AG10803 (cell line): ENCODE measurements around the gene SEMA3C.
A peak's percentile ranks its signal among the peaks of the same experiment; 100 is the strongest.

ENCODE experiments used
- DNase-seq: peaks from one replicate; pipeline ENCODE4 v3.0.0; 2010; ENCODE audit warnings: low read depth
- H3K4me3 ChIP-seq: 2 replicates; pipeline ENCODE4 v1.5.1; 2011; ENCODE audit warnings: mild to moderate bottlenecking, low read length, control low read depth
- TF ChIP-seq, protein P1 (sequence below): conservative IDR thresholded peaks from 2 replicates; pipeline ENCODE4 v1.5.1; 2011; ENCODE audit warnings: mild to moderate bottlenecking, low read length, control low read depth, inconsistent platforms

The SEMA3C gene

DNA sequence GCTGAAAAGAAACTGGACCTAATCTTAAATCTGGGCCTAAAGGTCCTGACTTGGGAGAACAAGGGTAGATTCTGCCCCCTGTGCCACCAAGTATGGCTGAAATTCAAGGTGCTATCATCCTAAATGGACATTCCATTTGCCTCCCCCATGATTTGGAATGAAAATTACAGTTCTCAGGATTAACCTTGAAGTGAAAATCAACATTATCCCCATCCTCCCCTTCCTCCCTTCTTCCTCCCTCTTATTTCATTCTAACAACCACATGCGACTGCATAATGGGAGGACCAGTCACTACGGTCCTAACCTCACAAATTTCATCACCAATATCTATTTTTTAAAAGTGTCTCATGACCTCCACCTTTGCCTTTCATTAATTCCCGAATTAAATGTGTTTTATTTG lies 62.1 kb downstream of the SEMA3C start:
- H3K4me3 ChIP-seq, result no peak overlapping the region
- no peak for DNase-seq
- TF ChIP-seq, protein P1, sequence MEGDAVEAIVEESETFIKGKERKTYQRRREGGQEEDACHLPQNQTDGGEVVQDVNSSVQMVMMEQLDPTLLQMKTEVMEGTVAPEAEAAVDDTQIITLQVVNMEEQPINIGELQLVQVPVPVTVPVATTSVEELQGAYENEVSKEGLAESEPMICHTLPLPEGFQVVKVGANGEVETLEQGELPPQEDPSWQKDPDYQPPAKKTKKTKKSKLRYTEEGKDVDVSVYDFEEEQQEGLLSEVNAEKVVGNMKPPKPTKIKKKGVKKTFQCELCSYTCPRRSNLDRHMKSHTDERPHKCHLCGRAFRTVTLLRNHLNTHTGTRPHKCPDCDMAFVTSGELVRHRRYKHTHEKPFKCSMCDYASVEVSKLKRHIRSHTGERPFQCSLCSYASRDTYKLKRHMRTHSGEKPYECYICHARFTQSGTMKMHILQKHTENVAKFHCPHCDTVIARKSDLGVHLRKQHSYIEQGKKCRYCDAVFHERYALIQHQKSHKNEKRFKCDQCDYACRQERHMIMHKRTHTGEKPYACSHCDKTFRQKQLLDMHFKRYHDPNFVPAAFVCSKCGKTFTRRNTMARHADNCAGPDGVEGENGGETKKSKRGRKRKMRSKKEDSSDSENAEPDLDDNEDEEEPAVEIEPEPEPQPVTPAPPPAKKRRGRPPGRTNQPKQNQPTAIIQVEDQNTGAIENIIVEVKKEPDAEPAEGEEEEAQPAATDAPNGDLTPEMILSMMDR, result no peak

DNA sequence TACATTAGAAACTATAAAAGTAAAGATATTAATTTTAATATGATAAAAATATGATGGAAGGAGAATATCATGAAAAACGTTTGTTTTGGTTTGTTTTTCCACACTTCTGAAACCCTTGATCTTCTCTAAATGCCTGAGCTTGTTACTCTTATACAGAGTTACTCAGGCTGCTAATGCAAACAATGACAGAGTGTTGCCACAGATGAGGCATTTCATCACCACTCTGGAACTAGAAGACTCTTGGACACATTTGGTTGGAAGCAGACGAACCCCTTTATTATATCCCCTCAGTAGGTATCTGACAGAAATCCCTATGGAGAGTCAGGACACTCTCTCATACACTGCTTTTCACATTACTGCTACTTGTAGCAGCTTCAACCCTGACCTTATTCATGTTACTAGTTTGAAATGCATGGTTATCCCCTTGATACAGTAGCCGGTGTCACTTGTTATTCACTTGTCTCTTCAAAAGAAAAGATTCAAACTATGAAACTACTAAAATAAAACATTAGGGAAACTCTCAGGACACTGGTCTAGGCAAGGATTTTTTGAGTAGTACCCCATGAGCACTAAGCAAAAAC lies 66.9 kb downstream of the SEMA3C start:
- TF ChIP-seq, protein P1, result no peak
- peak; percentile 61 for DNase-seq
- H3K4me3 ChIP-seq, result no peak overlapping the region

DNA sequence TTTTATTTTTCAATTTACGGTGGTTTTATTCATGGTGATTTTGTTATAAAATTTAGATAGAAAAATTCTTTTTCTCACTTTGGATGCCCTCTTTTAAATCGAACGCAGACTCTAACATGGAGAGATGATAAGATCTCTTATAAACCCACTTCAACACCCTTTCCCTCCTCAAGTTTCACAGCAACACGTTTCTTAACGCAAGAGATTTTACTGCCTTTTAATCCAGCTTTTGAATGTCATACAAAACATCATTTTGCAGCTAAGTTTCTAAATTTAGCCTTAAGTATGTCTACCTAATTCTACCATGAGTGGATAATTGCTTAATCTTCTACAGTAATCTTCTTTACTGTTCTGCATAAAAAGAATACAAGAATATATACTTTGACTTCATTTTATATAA lies 70.0 kb downstream of the SEMA3C start:
- no peak overlapping the region for H3K4me3 ChIP-seq
- DNase-seq, result no peak
- TF ChIP-seq, protein P1, result no peak

DNA sequence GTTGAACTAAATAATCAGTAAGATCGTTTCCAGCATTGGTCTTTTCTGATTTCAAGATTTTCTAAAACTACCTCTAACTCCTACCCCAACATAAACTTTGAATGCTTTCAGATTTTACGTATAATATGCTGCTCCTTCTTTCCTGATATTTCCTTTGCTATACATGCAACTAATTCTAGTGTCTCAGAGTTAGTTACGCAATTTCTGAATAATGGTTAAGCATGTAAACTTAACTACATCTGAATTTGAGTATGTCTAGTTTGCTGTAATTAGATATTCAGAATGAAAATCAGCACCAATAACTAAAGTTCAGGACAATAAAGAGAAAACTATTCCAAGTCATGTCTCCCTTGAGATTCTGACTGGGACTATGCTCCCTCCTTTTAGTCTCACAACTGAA lies 71.0 kb downstream of the SEMA3C start:
- no peak for DNase-seq
- no peak overlapping the region for H3K4me3 ChIP-seq
- TF ChIP-seq, protein P1, result no peak

DNA sequence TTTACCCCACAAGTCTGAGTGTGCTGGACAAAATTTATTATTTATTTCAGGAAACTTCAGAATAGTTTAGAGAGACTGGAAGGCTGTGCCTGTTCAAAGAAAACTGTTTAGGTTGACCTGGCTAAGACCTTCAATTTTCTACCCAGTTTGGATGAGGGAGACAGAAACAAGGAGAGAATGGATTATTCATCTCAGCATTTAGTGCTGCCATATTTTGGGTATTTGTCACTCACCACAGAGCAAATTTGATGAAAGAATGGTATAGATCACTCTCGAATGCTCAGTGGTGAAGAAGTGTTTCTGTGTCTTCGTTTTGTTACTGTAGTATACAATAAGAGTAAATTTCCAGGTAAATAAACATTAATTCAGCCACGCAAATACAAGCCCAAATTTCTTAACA lies 71.8 kb downstream of the SEMA3C start:
- TF ChIP-seq, protein P1, result no peak
- H3K4me3 ChIP-seq, result no peak overlapping the region
- no peak for DNase-seq

DNA sequence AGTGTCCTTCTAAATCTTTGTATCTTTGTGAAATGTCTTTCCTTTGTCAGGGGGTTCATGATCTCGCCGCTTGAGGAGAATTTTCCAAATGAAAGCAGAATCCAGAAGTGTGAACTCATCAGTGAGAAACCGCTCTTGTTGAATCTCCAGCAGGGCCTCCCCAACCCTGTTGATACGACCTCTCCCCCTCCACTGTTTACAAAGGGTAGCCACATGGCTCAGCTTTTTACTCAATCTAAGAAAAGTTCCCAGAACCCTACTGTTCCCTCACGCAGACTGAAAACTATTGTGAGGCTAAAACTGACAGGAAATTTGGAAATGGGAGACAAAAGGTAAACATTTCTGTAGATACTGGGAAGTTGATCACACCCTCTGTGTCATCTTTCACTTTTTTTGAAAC lies 73.9 kb downstream of the SEMA3C start:
- TF ChIP-seq, protein P1, result no peak
- DNase-seq, result no peak
- no peak overlapping the region for H3K4me3 ChIP-seq

DNA sequence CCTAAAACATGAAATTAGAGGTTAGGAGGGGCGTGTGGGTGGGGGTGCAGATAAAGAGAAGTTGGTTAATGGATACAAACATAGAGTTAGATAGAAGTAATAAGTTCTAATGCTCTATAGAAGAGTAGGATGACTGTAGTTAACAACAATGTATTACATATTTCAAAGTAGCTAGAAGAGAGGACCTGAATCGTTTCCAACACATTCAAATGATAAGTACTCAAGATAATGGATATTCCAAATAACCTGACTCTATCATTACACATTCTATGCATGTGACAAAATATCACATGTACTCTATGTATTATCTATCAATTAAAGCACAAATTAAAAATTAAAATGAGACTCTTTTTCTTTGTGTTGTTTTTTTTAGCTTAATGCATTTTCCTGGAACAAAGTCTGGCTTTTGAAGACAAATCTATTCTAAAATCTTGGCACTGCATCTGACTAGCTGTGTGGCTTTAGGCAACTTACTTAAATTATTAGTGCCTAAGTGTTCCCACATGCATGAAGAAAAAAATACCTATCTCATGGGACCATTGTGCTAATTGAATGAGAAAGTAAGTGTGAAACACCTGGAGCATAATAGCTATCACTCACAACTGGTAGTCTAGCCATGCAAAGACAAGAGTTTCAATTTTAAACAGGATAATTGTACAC lies 75.7 kb downstream of the SEMA3C start:
- DNase-seq, result no peak
- TF ChIP-seq, protein P1, result no peak

More for the DNA sequence above, 75.7 kb downstream of the SEMA3C start:
- H3K4me3 ChIP-seq, result no peak overlapping the region
